GM19452 (cell line): ENCODE results near the gene F13B.
"Not testable (repeated sequence)": the region's sequence is repeated elsewhere in the genome, so short reads cannot be mapped to it uniquely, and the experiment has no call there.

Source experiments
- ATAC-seq: cut with Tn5 transposase; IDR thresholded peaks from one replicate; pipeline ENCODE4 v1.9.1; 2021; ENCODE audit not compliant: unreplicated experiment

The F13B gene

GRCh38 chr1:197042676-197043341, 24.3 kb downstream of the F13B start:
- ATAC-seq: no peak

- peak; percentile 66 for ATAC-seq
Measured at GRCh38 chr1:197041486-197042353, 25.3 kb downstream of the F13B start.

GRCh38 chr1:197036861-197037260, 30.2 kb downstream of the F13B start:
- no peak for ATAC-seq

GRCh38 chr1:197034631-197035339, 32.3 kb downstream of the F13B start:
- not testable (repeated sequence) for ATAC-seq

GRCh38 chr1:197029749-197030148, 37.3 kb downstream of the F13B start:
- no peak for ATAC-seq

- ATAC-seq: no peak
Measured at GRCh38 chr1:197027359-197027758, 39.7 kb downstream of the F13B start.

GRCh38 chr1:197024460-197024859, 42.6 kb downstream of the F13B start:
- ATAC-seq: no peak

- ATAC-seq: no peak
Measured at GRCh38 chr1:197021716-197022115, 45.3 kb downstream of the F13B start.

- no peak for ATAC-seq
Measured at GRCh38 chr1:197017558-197018146, 49.4 kb downstream of the F13B start.

- no peak for ATAC-seq
Measured at GRCh38 chr1:197016751-197017150, 50.3 kb downstream of the F13B start.

- no peak for ATAC-seq
Measured at GRCh38 chr1:197013234-197013633, 53.8 kb downstream of the F13B start.

GRCh38 chr1:197011614-197012013, 55.4 kb downstream of the F13B start:
- no peak for ATAC-seq

- ATAC-seq: no peak
Measured at GRCh38 chr1:197008861-197009260, 58.2 kb downstream of the F13B start.

- no peak for ATAC-seq
Measured at GRCh38 chr1:197003132-197003531, 63.9 kb downstream of the F13B start.

GRCh38 chr1:197001828-197002227, 65.2 kb downstream of the F13B start:
- no peak for ATAC-seq

GRCh38 chr1:196997423-196997822, 69.6 kb downstream of the F13B start:
- no peak for ATAC-seq

GRCh38 chr1:196993916-196994315, 73.1 kb downstream of the F13B start:
- no peak for ATAC-seq

GRCh38 chr1:196991919-196992651, 75.0 kb downstream of the F13B start:
- not testable (repeated sequence) for ATAC-seq
